GM19238 (cell line): ENCODE data around the gene DIS3L2.

ENCODE experiments used
- DNase-seq: peaks from one replicate; pipeline ENCODE4 v3.0.0; 2011; ENCODE audit warnings: low spot score; ENCODE audit not compliant: insufficient read length

Gene DIS3L2, protein sequence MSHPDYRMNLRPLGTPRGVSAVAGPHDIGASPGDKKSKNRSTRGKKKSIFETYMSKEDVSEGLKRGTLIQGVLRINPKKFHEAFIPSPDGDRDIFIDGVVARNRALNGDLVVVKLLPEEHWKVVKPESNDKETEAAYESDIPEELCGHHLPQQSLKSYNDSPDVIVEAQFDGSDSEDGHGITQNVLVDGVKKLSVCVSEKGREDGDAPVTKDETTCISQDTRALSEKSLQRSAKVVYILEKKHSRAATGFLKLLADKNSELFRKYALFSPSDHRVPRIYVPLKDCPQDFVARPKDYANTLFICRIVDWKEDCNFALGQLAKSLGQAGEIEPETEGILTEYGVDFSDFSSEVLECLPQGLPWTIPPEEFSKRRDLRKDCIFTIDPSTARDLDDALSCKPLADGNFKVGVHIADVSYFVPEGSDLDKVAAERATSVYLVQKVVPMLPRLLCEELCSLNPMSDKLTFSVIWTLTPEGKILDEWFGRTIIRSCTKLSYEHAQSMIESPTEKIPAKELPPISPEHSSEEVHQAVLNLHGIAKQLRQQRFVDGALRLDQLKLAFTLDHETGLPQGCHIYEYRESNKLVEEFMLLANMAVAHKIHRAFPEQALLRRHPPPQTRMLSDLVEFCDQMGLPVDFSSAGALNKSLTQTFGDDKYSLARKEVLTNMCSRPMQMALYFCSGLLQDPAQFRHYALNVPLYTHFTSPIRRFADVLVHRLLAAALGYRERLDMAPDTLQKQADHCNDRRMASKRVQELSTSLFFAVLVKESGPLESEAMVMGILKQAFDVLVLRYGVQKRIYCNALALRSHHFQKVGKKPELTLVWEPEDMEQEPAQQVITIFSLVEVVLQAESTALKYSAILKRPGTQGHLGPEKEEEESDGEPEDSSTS

DNA sequence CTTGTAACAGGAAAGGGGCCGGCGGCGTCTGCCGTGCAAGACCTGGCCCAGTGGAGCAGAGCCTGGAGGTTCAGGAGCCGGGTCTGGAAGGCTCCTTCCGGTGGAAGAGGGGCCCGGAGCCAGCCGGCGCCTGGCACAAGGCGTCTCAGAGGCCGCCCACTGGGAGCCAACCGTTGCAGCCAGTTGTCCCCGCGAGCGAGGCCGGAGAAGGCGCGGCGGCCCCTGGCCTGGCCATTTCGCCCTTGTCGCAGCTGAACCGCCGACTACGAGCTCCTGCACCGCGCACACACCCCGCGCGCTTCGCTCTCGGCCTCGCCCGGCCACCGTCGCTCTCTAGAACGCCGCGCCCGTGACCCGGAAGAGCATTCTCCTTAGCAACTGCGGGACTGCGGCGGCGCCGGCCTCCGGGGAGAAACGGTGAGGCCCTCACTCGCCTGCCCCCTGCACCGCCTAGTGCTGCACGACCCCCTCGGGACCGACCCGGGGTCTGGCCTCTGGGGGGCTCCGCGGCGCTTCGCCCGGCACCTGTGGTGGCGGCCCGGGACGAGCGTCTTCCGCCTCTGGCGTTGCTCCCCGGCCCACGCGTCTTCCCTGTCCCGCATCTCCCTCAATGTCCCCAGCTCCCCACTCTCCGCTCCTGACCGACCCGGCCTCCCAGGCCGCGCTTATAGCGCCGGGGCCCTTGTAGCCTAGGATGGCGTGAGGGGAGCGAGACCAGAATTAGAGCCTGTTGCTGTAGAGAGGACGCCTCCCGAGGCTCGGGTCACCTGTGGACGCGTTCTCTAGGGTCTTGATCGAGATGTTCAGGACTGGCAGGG, at the start of gene DIS3L2:
TSS of gene DIS3L2 (plus strand) at position 365 of the 818 bp plus-strand sequence. CDS start 53,215 bp downstream, outside the sequence.
- DNase-seq: peak; percentile 82

DNA sequence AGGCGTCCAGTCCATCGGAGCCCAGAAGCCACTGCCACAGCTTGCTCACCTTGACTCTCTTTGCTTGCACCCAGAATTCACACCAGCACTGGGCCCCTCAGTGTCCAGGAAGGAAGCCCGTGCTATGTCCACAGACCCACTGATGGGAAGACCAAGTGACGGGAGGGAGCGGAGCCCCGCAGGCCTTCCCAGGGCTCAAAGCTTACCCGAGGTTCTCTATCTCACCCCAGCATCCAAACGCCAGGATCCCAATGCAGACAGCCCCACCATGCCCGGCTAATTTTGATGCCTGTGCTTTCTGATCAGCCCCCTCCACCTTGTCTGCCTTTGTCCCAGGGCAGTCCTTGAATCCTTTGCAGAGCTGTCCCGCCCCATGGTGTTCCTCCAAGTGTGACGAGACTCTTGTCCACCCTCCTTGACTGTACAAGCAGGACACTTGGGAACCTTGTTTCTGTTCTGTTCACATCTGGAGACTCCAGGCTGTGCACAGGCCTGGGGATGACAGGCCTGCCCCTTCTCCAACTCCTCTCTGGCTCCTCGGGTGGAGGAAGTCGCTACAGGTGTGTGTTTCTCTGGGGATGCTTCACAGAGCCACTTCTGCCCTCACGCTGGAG, 47.3 kb upstream of the DIS3L2 start:
- no peak for DNase-seq

DNA sequence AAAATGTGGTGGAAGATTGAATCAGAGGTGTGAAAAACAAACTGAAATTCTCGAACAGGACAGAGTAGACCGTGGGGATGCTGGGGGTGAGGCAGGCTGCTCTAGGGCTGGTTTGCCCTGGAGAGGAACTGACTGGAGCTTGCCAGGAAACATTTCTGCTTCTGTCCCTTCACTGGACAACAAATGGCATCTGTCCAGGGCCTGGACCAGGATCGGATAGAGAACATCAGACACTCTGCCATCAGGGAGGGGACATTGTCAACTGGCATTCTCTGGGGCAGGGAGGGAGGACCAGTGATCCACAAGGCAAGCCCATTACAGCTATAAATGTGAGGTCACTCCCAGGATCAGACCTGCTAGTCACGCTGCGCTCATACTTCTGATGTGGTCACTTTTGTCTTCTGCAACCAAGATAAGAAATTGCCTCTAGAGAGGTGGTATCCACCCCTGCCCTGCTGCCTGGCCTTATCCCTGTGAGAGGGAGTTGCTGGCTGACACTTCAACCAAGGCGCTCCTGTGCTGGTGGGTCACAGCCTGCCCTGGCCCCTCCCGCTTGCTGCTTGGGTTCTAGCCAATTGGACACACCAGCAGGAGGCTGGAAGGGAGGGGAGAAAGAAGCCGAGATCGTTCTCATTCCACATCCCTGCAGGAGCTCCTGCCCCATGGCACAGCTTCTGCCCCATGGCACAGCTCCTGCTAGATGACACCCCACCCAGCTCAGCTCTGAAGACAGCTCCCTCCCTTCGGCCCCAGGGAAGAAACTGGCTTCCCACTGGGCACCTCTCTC, 44.0 kb upstream of the DIS3L2 start:
- DNase-seq: no peak

DNA sequence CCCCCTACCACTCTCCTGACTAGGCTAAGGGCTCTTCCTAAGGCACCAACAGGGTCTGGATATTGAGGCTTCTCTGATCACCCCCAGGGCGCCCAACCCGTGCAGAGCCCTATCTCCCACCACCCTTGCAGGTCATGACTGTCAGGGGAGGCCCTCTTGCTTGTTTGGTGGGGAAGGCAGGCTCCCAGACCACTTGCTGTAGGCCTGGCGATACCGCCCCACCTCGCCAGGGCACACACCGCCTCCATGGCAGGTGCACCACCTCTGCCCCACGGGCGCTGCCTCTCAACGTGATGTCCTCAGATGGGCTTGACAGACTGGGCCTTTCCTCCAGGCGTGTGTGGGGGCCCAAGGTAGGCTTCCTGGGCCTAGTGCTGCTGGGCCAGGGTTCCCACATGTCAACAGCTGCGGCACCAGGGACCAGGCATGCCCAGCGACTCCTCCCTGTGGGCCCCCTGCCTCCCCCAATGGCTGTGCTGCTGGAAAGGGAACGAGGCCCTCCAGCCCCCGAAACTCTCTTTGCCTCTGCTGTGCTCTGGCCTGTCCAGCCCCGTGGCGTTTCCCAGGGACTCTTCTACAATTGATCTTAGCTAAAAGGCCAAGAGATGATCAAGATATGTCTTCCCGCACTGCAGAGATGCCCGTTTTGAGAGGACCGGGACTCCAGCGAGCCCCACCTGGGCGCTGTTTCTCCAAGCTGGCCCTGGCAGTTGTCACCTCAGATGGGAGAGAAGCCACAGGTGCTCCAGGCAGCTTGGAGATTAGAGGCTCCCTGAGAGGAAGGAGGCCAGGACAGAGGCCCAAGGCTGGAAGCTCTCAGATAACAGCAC, 42.8 kb upstream of the DIS3L2 start:
- no peak for DNase-seq

DNA sequence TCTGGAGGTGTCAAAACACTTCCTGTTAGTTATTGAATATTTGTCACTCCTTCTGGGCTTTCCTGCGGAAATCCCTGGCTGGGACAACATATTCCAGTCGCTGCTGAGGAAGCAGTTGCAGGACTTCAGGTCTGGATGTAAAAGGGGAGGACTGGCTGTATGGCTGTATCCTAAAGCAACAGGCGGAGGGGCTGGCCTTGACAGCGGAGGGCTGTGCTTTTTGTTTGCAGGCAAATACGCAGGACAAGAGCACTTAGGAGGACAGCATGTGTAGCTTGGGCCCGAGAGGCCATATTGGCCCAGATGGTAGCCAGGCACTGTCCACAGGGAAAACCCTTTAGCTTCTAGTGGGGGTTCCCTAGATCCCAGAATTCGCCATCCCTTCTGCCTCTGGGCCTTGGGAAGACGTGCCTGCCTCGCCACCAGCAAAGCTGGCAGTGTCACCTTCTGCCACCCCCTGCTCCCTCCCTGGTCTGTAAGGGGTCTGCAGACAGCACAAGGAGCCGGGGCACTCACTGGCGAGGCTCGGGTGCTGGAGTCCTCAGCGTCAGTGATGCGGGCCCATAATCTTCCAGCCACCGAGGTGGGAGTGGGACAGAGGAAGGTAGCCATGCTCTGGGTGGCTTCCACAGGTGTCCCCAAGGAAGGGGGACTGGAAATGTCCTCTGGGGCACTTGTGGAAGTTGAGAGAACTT, 42.0 kb upstream of the DIS3L2 start:
- DNase-seq: no peak

DNA sequence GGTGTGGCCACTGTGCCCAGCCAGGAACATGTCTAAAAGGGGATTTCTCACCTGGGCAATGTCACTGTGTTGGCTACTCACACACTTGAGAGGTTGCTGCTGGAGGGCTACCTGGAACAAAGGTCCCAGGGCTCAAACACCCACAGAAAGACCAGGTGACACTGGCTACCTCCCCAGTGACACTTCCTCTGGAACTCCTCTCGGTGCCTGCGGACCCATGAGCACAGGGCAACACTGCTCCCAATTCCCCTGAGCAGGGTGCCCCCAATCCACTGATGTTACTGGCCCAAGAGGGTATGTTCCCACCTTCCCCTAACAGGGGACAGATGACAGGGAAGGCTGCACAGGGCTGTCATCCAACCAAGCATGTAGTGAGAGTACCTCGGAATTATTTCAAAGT, 41.1 kb upstream of the DIS3L2 start:
- no peak for DNase-seq

DNA sequence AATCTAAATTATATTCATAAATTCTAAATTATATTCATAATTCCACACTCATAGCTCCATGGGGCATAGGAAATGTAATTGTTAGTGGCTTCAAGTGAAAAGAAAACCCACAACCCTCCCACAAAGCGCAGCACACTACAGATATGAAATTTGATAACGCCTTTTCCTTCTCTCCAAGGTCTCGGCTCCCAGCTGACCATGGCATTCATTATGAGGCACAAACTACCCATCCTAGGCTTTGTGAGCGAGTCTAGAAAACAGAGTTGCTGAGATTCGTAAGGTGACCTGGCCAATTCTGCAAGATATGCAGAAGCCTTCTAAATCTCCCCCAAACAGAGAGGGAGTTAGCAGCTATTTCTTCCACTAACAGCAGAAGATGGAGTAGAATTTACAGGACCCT, 40.7 kb upstream of the DIS3L2 start:
- DNase-seq: no peak

DNA sequence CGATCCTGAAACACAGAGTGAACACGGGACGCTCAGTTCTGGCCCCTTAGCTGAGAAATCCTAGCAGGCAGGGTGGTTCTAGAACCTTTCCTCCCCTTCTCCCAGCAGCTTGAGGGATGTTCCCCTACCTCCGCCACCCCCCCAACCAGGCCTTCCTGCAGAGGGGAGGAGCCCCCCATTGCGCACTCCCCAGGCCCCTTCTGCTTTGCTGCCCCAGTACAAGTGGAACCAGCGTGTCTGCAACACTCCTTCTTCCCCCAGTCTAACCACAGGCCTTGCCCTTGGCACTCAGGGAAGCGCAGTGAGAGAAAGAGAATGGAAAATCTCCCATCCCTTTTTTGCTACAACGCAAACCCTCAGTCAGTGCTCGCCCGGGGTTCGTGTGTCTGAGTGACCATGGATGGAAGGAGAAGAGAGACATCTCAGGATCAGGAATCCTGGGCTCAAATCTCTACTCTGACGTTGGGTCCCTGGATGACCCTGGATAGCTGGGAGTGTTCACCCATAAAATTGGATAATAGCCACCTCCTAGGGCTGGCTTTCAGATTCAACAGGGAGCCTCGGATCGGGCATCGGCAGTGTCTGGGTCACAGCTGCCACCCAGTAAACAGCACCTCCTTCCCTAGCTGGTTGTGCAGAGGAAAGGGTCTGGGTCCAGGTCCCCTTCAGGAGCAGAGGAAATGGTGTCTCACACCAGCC, 39.1 kb upstream of the DIS3L2 start:
- no peak for DNase-seq

DNA sequence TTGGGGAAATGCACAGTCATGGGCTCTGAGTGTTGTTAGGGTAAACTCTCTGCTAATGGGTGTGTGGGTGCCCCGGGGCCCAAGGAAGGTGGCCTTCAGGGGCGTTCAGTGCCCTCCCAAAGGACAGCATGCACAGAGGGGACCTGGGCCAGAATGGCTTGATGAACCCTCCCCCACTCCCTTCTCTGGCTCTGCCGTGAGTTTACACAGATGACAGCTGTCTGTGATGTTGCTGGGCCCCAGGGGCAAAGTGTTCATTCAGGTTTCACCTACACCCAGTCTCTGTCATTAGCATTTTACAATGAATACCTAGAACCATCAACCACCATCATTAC, 38.5 kb upstream of the DIS3L2 start:
- DNase-seq: no peak

DNA sequence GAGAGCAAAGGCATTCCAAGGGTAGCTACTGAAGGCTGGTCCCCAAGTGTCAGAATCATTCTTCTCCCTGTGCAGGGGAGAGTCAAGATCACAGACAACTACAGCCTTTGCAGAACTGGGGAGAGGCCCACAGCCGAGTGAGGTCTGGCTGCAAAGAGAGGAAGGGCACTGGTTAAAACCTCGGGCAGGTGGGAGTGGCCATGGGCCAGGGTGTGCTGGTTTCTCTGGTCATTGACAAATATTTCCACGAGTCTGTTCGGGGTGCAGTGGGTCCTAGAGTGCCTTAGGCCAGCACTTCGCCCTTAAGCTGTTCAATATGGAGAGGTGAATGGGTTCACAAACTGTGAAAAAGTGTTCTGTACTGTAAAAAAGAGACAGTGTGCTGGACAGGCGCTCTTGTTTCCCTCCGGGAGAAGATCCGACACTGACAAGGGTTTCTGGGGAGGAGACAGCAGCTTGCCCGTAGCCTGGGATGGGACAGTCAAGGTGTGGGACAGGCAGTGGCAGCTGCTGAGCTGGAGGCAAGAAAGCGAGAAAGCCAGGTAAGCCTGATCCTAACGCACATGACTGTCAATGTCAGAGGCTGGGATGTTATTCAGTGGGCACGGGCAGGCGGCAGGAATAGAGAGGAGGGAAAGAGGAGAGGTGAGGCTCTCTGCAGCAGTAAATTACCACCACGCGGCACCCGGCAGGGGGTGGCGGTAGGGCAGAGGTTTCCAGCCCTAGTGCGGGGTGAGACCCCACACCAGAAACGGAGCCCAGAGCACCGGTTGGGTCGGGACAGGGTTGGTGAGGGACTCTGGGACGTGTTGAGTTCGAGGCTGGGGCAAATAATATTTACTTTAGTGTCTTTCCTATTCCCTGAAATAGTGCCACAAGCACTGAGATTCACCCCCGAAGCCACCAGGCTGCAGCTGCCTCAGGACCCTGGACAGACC, 37.3 kb upstream of the DIS3L2 start:
- DNase-seq: no peak

DNA sequence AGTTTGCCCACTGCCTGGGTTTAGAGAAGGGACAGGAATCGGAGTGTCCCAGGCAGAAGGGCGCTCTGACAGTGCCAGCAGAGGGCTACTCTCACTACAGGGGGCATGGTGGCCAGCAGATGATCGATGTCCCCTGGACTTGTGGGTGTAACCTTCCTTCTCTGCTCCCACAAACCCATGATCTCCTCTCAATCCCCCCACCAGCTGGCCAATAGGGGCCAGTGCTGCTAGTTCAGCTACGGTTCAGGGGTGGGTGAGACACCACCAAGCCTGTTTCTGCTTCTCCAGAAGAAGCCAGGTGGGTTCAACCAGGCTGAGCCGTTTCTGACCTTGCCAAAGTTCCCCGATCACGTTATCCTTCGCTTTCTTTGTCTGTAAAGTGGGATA, 36.6 kb upstream of the DIS3L2 start:
- DNase-seq: no peak

DNA sequence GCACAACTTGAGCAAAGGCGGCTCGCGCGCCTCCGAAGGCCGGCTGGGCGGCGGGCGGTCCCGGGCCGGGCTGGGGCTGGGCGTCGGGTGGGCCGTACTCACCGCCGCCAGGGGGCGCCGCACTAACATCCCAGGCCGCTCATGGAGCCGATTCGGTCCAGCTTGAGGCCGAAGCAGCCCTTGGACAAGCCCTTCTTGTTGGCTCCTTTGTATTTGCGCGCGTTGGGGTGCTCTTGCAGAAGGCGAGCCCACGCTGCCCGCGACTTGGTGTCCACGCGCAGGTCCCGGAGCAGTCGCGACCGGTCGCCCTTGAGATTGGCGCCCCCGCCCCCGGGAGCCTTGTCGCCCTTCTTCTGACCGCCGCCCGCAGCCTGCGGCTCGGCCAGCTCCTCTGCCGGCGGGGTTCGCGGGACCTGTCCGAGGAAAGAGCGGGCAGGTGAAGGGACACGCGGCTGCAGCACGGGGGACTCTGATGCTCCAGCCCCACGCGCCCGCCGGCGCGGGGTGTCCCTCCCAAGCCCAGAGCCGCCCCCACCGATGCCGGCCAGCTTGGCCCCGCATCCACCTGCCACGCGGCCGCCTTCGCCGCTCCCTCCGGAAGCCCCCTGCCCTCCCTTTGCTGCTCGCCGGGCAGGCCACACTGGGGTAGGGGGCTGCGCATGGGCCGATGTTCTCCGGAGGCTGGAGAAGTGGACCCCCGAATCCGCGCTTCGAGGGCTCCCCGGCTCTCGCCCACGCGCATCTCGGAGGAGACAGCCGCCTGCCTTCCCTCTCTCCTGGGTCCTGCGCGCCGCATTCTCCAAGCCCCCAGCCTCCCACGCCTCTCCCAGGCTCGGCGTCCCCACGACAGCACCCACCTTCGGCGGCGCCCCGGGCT, 36.0 kb upstream of the DIS3L2 start:
- DNase-seq: peak; percentile 86

DNA sequence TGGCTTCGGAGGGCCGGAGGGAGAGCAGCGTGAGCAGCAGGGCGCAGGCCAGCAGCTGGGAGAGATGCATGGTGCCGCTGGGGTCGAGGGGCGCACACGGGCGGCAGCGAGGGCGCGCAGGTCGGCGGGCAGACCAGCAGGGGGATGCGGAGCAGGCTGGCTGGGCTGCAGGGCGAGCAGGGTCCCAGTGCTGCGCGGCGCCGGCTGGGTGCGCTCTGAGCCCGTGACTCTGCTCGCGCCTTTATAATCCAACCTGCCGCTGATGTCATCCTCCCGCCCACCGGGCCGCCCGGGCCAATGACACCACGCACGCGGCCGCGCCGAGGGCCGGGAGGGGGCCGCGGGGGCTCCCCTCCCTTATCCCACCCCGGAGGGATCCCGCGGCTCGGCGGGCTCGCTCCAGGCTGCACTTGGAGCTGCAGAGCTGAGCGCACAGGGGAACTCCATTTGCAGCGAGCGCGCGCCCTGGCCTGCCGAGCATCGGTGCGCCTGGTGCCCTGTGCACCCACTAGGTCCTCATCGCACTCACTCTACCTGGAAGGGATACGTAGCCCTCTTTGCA, 35.3 kb upstream of the DIS3L2 start, which contains the start of gene NPPC:
TSS of gene NPPC (minus strand) at position 217 of the 562 bp plus-strand sequence. CDS start at position 70, 147 bp downstream.
- peak; percentile 63 for DNase-seq

DNA sequence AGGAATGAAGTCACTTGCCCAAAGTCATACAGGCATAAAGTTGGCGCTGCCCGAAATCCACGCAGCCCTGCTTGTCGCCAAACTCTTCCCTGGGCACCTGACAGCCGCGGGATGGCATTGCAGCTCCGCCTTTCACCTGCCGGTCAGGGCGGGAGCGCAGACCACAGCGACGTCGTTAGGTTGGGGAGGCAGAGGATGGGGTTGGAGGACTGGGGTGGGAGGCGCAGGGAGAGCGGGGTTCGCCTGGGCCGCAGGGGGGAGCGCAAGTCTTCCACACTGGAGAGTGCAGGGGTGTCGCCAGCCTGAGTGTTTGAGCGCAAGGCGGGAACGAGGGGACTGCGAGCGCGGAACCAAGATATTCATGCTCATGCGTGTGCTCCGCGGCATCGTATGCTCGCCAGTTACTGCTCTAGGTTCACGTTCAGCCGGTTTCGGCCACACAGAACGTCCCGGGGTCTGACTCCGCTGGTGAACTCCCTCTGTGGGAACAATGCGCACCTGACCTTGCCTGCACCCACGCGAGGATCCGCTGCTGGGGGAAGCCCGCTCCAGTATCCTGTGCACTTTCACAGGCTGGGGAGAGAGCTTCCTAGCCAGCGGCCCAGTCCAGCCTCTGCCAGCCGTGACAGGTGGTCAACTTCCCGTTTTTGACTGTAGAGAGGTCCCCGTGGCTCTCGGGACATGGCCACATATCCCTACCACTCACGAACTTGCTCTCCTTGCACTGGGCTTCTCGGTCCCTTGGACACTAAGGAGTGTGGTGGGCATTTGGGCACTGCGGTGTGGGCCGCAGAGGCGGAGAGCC, 34.5 kb upstream of the DIS3L2 start:
- DNase-seq: peak; percentile 27

DNA sequence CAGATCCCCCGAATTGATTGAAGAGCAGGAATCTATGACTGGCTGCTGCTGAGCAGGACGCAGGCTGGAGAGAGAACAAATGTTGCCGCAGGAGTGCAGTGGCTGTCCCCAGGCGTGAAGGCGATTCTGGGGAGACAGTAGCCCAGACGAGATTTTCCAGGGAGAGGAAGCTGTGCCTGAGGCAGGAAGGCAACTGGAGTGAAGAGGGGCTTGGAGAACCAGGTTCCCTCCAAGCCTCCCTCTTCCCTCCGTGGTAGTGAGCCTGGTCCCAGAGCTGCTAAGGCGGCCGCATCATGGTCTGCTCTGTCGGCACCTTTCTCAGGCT, 34.0 kb upstream of the DIS3L2 start:
- DNase-seq: no peak
